Fibroblast of lung (primary cell): ENCODE measurements around the gene SSPN. TPM values are rescaled to one million over a fixed set of nuclear protein-coding genes. Genes with fewer than 3 reads are reported as not detected.

Source experiments
- DNase-seq, 2 donors: peaks; one replicate each; pipeline versions ENCODE4 v3.0.0 to v3.0.0-alpha.2; 2010; ENCODE audit warnings: low read depth in 2 of 2
- H2AFZ ChIP-seq: 2 replicates; pipeline ENCODE4 v1.5.1; 2012; ENCODE audit warnings: low read length, control low read depth, inconsistent platforms
- H3K27ac ChIP-seq: 2 replicates; pipeline ENCODE4 v1.5.1; 2011; ENCODE audit warnings: low read length, control low read depth; ENCODE audit not compliant: insufficient read depth
- H3K27me3 ChIP-seq: 2 replicates; pipeline ENCODE4 v1.5.1; 2011; ENCODE audit warnings: mild to moderate bottlenecking, low read length; ENCODE audit not compliant: control insufficient read depth, insufficient read depth
- H3K36me3 ChIP-seq: 2 replicates; pipeline ENCODE4 v1.5.1; 2011; ENCODE audit warnings: low read length; ENCODE audit not compliant: control insufficient read depth, insufficient read depth
- H3K4me1 ChIP-seq: 2 replicates; pipeline ENCODE4 v1.5.1; 2011; ENCODE audit warnings: low read length; ENCODE audit not compliant: control insufficient read depth, insufficient read depth; ENCODE audit errors: extremely low read depth
- H3K4me2 ChIP-seq: 2 replicates; pipeline ENCODE4 v1.5.1; 2011; ENCODE audit warnings: low read length, control low read depth; ENCODE audit not compliant: insufficient read depth; ENCODE audit errors: extremely low read depth
- H3K4me3 ChIP-seq, 4 experiments: fragments of 200-600 bp in 1 of 4; sonication (generic) in 1 of 4; replicated peaks in 1 of 4; 2 replicates each; pipeline ENCODE4 v1.5.1; 2011 to 2016; ENCODE audit warnings: low read length in 4 of 4, low read depth in 3 of 4, mild to moderate bottlenecking in 3 of 4, control low read depth in 2 of 4, inconsistent platforms in 1 of 4, mixed read lengths in 1 of 4; ENCODE audit not compliant: insufficient read depth in 1 of 4; ENCODE audit errors: control extremely low read depth in 1 of 4
- H3K79me2 ChIP-seq: 2 replicates; pipeline ENCODE4 v1.5.1; 2012; ENCODE audit warnings: mild to moderate bottlenecking, low read length, inconsistent platforms; ENCODE audit not compliant: control insufficient read depth, insufficient read depth
- H3K9ac ChIP-seq: 2 replicates; pipeline ENCODE4 v1.5.1; 2011; ENCODE audit warnings: mild to moderate bottlenecking, low read length, control low read depth; ENCODE audit not compliant: insufficient read depth
- H3K9me3 ChIP-seq: 2 replicates; pipeline ENCODE4 v1.5.1; 2012; ENCODE audit warnings: low read depth, low read length; ENCODE audit not compliant: control insufficient read depth, insufficient read depth
- H4K20me1 ChIP-seq: 2 replicates; pipeline ENCODE4 v1.5.1; 2011; ENCODE audit warnings: low read length; ENCODE audit not compliant: control insufficient read depth, insufficient read depth; ENCODE audit errors: extremely low read depth
- CTCF ChIP-seq, 2 donors: IDR thresholded peaks in 1 of 2; conservative IDR thresholded peaks in 1 of 2; 1 replicate in 1 of 2; 2 replicates in 1 of 2; pipeline ENCODE4 v1.5.1; 2011 to 2012; ENCODE audit warnings: low read length in 2 of 2, control low read depth in 1 of 2, inconsistent platforms in 1 of 2, low read depth in 1 of 2, mild to moderate bottlenecking in 1 of 2
- EZH2 ChIP-seq: IDR thresholded peaks from 2 replicates; pipeline ENCODE4 v1.5.1; 2012; ENCODE audit warnings: low read length, control low read depth, mild to moderate bottlenecking; ENCODE audit errors: missing control alignments
- polyA plus RNA-seq, 2 donors: library from polyadenylated mRNA; depleted of rRNA in 1 of 2; stranded (reverse) in 1 of 2; unstranded in 1 of 2; fragments of >200 nt; gene quantifications; 2 replicates each; pipeline ENCODE4 v1.2.1, GENCODE V29; 2011 to 2012; ENCODE audit warnings: missing spikeins in 1 of 2
- total RNA-seq: library from RNA; depleted of rRNA; stranded (reverse); fragments of >200 nt; gene quantifications from 2 replicates; pipeline ENCODE4 v1.2.1, GENCODE V29; 2014

SSPN gene
- total and polyA plus RNA-seq, 2 donors (not counting 1 experiment from before 2014, with no cell fraction given): 18.3 to 18.5 TPM

- H3K4me3 ChIP-seq: no peak overlapping the region
Observed at GRCh38 chr12:26193539-26193938, 1.8 kb upstream of the SSPN start.

GRCh38 chr12:26195641-26196420, 458 bp downstream of the SSPN start:
- DNase-seq: peak; percentile 52 to 62
- H3K27ac ChIP-seq: peak overlapping the region; percentile 71
- H2AFZ ChIP-seq: peak overlapping the region; percentile 97
- H3K4me3 ChIP-seq: peak overlapping the region; percentile 42 to 74 (median 64)
- peak overlapping the region; percentile 97 for H3K4me2 ChIP-seq
- no peaks in the 10 kb centered on the region for H3K9me3 ChIP-seq
- no peaks in the 10 kb centered on the region for H4K20me1 ChIP-seq
- no peaks in the 10 kb centered on the region for H3K27me3 ChIP-seq
- H3K4me1 ChIP-seq: peaks cover 3% of the 10 kb centered on the region
- H3K36me3 ChIP-seq: no peaks in the 10 kb centered on the region
- peak overlapping the region; percentile 66 for H3K9ac ChIP-seq
- no peaks in the 10 kb centered on the region for H3K79me2 ChIP-seq
- no peak for TF ChIP-seq CTCF (conservative IDR thresholded peaks at IDR 0.05 in 1 of 2, IDR thresholded peaks at IDR 0.05 in 1 of 2; ENCODE audit: low read depth in 1 of 2, low read length in 2 of 2)
- TF ChIP-seq EZH2: no peak

More at GRCh38 chr12:26193539-26193938, 1.8 kb upstream of the SSPN start:
- no peaks in the 10 kb centered on the region for H3K27me3 ChIP-seq
- no peaks in the 10 kb centered on the region for H3K79me2 ChIP-seq
- no peak for TF ChIP-seq EZH2
- TF ChIP-seq CTCF (conservative IDR thresholded peaks at IDR 0.05 in 1 of 2, IDR thresholded peaks at IDR 0.05 in 1 of 2; ENCODE audit: low read depth in 1 of 2, low read length in 2 of 2): no peak
- no peak overlapping the region for H3K4me2 ChIP-seq
- H3K27ac ChIP-seq: no peak overlapping the region
- H3K9ac ChIP-seq: no peak overlapping the region
- no peaks in the 10 kb centered on the region for H4K20me1 ChIP-seq
- H3K4me1 ChIP-seq: peaks cover 3% of the 10 kb centered on the region
- DNase-seq: no peak
- no peaks in the 10 kb centered on the region for H3K9me3 ChIP-seq
- no peak overlapping the region for H2AFZ ChIP-seq
- no peaks in the 10 kb centered on the region for H3K36me3 ChIP-seq

- Histone ChIP-seq H2AFZ (peak overlapping the region; percentile 97), H3K27me3 (no peaks in the 10 kb centered on the region), H3K4me2 (peak overlapping the region; percentile 97), H3K9ac (peak overlapping the region; percentile 66), H3K27ac (peak overlapping the region; percentile 71), H4K20me1 (no peaks in the 10 kb centered on the region), H3K9me3 (no peaks in the 10 kb centered on the region), H3K79me2 (no peaks in the 10 kb centered on the region), H3K4me1 (peaks cover 3% of the 10 kb centered on the region), H3K4me3 (peak overlapping the region; percentile 42 to 74 (median 64)), H3K36me3 (no peaks in the 10 kb centered on the region)
- TF ChIP-seq EZH2: no peak
- no peak for TF ChIP-seq CTCF (conservative IDR thresholded peaks at IDR 0.05 in 1 of 2, IDR thresholded peaks at IDR 0.05 in 1 of 2; ENCODE audit: low read depth in 1 of 2, low read length in 2 of 2)
- DNase-seq: peak; percentile 43 to 48
Observed at GRCh38 chr12:26196421-26196716, 996 bp downstream of the SSPN start.
